Activated CD4-positive, alpha-beta T cell treated with anti-CD3 and anti-CD28 coated beads, Interleukin-2, amount 50 U/mL, for 48 hours (primary cell): Measurements from ENCODE around the gene WDR82.

Source experiments
- DNase-seq, 2 experiments: peaks; one replicate each; pipeline ENCODE4 v3.0.0-alpha.2; 2020

Gene WDR82

DNA sequence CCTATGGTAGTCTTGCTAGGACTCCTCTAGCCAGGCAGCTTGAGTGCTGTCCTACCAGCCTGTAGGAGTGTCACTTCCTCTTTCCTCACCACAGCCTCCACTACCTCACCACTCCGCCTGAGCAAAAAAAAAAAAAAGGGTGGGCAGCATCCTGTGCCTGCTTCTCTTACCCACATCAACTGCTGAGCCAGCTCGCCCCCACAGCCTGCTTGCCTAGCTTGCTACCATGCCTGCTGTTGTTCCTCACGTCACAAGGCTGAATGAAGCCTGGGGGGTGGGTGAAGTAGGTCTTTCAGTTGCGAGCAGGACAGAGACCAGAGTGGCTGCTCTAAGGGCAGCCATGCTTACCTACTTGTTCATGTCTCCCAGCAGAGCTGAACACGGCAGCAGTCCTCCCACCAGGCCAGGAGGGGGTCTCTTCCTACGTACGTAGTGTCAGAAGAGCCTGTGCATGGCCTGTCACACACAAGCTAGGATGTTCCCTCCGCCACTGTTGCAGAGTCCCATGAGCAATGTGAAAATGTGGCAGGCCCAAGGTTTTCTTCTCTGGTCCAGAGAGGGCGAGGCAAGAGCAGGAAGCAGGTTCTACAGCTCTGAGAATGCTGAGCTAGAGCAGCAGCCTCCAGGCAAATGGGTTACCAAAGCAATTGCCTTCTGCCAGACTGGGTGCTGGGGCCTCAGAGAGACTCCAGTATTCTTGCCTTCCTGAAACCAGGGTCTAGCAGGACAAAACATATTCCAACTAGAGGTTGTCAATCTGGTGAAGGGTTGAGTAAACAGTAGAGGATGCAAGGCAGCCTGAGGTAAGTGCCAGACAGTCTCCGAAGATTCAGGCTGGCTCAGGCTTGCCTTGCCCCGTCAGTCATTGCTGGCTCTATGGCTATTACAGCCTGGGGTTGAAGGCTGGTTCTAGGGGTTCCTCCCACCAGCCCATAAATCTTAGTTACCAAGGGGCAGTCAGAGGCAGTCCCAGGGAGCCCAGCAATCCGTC is 24.8 kb downstream of the WDR82 start:
- DNase-seq = peak; percentile 84 to 88

DNA sequence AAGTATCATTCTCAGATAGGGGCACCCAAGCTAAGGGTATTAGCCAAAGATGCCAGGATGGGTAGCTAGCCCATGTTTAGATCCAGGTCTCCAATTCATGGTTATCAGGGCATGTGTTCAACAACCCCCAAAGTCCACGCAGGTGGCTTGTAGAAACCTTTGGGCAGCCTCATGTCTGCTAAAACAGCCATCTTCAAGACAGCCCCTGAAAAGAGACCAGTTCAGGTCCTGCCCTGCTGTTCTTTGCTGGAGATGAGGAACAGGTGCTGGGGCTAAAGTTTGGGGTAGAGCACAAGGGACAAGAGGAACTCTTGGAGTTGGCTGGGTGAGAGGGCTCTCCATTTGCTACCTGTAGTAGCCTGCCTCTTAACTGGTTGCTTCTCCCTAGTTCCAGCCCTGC is 28.3 kb downstream of the WDR82 start:
- no peak for DNase-seq

DNA sequence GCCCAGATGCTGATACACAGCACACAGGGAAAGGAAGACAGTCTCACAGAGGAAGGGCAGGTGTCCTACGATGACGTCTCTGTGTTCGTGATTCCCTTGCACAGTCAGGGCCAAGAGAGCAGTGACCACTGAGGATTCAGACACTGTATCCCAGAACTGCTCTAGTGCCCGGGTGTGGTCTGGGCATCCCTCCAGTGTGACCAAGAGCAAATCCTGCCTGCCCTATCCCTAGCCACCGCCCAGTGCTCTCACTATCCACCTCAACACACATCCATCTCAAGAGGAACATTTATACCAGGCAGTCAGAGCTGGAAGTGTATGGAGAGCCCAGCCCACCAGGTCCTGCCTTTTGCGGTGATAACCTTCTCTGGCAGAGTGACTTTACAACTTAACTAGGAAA is 28.8 kb downstream of the WDR82 start:
- no peak for DNase-seq

DNA sequence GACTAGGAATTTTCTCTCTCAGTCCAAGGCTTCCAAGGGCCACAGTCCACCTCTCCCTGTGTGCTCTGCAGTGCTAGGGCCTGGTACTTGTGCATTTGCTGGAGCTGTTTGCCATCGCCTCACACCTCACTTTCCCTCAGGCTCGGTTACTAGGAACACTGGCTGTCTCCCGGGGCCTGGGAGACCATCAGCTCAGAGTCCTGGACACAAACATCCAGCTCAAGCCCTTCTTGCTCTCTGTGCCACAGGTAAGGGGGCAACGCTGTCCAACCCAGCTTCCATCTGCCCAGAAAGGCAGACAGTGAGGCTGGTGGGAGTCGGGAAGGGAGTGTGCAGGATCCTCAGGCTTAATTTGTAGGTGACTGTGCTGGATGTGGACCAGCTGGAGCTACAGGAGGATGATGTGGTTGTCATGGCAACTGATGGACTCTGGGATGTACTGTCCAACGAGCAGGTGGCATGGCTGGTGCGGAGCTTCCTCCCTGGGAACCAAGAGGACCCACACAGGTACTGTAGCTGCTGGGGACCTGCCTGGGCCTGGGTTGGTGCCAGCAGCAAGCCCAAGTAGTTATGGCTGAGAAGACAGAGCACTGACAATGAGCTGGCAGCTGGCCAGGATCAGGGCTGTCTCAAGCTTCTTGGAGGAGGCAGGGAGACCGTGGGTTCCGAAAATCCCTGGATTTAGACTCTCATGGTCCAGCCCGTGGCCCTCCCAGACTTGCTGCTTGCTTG is 29.5 kb downstream of the WDR82 start:
- DNase-seq = no peak

DNA sequence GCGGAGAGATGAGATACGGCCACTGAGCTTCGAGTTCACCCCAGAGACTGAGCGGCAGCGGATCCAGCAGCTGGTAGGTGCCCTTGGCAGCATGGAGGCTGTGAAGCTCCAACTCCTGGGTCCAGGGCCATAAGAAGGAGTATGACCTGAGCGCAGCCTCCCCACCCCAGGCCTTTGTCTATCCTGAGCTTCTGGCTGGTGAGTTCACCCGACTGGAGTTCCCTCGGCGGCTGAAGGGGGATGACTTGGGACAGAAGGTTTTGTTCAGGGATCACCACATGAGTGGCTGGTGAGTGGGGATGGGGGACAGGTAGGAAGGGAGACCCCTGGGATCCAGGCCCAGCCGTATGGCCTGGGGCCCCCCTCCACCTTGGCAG is 30.3 kb downstream of the WDR82 start:
- no peak for DNase-seq

DNA sequence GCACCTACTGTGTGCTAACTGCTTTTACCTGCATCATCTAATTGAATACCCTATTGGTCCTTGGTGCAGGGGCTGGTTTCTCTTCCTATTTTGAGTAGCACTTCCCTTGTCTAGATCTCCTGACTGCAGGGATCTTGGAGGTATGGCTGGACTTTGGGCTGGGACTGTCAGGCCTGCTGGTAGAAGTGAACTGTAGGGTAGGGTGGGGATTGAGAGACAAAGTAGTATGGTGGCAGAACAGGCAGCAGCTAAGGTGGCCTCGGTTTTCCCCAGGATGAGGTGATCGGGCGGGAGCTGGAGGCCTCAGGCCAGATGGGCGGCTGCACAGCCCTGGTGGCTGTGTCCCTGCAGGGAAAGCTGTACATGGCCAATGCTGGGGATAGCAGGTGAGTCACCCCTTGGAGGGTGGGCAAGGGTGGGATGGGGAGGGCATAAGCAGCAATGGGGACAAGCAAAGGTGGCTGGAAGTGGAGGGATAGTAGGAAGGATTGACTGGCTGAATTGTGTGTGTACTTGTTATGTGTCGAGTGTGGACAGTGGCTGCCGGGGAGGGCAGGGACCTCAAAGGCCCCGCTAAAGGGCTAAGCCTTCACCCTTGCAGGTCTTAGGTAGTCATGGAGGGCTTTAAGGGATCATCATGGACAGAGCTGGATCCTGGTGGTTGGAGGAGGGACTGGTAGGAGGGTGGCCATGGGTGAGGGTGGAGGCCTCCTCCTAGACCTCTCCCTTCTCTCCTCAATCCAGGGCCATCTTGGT is 30.9 kb downstream of the WDR82 start:
- no peak for DNase-seq

DNA sequence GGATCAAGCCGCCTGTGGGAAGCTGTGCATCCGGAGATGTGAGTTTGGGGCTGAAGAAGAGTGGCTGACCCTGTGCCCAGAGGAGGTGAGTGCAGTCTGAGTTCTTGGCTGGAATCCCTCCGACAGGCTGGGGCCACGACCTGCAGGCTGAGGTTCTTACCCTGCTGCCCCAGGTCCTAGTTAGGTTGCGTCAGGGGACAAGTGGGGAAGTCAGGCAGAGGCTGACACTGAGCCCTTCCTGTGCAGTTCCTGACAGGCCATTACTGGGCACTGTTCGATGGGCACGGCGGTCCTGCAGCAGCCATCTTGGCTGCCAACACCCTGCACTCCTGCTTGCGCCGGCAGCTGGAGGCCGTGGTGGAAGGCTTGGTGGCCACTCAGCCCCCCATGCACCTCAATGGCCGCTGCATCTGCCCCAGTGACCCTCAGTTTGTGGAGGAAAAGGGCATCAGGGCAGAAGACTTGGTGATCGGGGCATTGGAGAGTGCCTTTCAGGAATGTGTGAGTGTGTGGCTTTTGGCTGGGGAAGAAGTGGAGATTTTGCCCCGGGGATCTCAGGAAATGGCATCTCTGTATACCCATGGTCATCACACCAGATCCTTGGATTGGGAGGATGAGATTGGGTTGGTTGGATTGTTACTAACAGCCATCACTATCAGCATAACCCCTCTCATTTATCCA is 31.6 kb downstream of the WDR82 start:
- peak in 1 of 2 experiments; percentile 35 for DNase-seq

DNA sequence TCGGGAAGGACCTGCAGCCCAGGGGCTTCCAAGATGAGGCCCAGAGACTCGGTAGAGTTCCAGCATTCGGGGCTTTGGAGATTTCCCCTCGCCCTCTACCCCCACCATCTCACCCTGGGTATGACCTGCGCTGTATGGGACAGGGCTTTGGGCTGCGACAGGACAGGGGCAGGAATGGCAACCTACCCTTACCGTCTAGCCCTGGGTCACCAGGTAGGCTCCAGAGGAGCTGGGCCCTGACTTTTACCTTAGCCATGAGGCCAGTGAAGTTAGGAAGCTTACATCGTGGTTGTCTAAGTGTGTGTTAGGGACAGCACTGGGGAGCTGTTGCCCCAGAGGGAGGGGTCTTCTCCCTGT is 32.2 kb downstream of the WDR82 start:
- no peak for DNase-seq

DNA sequence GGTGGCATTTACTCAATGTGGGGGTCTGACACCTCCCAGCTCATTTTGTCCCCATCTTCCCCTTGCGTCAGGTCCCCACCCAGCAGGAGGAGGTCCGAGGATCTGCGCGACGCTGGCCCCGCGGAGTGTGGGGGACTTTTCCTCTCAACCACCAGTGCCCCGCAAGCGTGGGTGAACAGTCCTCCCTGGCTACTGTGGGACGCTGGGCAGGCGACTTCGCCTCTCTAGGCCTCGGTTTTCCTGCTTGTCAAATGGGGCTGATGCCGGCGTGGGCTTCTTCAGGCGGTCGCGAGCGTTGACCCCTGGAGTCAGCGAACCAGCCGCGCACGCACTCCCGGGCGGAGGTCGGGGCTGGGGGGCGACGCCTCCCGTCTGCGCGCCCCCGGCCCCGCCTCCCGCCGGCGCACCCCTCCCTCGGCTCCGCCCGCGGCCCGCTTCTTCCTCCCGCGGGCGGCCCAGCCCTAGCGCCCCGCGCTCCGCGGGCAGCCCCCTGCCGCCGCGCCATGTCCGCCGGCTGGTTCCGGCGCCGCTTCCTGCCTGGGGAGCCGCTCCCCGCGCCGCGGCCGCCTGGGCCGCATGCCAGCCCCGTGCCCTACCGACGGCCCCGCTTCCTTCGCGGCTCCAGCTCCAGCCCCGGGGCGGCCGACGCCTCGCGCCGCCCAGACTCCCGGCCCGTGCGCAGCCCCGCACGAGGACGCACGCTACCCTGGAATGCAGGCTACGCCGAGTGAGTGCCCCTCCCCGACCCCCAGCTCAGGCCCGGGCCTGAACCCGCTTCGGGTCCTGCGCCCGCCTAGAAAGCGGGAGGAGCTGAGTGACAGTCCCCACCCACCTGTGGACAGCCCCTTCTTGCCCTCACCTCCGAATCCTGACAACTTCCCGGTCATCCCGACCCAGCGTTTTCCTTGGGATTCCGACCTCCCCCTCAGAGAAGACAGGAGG is 32.9 kb downstream of the WDR82 start, which contains the start of gene PPM1M:
Gene PPM1M (plus strand): TSS at position 438 of the 942 bp plus-strand sequence. CDS start 66 bp downstream, at position 504.
- peak; percentile 57 to 69 for DNase-seq

DNA sequence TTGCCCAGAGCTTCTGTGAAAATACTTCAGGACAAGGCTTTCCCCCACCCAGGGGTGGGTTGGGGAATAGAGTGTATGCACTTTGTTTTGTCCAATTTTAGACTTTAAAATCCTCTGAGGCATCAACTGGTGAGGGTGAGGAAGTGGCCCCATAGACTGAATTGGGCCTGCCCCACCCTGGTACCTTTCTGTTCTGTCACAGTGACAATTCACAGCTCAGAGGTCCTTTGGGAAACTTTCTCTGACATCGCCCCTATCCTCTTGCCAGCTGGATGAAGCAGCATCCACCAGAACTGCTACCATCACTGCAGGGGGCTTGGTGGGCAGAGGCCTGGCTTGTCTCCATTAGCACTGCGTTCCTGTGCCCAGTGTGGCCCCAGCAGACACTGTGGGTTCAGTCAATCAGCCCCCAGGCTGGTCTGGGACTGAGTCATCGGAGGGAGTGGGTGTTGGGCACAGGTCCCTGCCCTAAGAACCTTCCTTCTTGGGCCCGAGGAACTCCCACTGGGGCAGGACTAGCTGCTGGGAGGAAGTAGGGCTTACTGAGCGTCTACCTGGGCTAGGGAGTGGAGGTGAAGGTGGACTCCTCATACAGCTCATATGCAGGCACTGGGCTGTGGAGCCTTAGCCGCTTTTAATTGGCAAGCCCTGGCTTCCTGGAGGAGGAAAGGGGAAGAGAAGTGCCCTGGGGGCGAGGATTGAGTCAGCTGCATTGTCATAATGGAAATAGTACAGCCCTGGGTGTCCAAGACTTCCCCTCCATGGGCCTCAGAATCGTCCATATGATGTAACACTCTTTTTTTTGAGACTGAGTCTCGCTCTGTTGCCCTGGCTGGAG is 34.4 kb downstream of the WDR82 start:
- DNase-seq = peak; percentile 64 to 73

DNA sequence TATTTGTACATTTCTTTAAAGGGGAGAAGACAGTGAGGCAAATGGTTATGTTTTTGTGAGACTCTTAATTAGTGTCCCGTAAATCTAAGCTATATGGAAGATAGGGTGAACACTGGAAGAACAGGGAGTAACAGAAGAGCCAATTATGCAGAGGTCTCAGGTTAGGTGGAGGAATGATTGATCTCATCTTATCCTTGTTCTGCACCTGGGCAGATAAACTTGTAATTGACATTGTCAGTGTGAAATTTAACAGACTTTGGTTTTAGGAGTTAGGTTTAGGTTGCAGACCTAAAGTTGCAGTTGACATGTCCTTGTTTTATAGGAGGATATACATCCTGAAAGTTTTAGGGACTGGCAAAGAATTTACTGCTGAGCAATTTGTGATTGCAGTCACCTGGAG is 36.4 kb downstream of the WDR82 start:
- DNase-seq = no peak

DNA sequence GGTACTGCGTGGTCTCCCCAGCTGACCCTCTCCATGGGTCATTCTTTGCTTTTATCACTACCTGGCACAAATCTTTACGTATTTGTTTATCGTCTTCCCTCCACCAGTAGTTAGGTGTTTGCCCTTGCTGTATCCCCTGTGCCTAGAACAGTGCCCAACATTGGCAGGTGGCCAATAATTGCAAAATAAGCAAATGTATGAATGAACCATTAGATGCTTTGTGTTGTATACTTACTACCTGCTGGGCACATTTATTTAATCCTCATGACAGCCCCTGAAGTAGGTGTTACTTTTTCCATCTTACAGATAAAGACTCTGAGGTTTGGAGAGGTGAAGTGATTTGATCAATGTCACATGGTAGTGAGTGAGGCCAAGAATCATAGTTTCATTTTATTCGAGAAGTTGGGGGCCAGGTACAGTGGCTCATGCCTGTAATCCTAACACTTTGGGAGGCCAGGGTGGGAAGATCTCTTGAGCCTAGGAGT is 37.5 kb downstream of the WDR82 start:
- no peak for DNase-seq

DNA sequence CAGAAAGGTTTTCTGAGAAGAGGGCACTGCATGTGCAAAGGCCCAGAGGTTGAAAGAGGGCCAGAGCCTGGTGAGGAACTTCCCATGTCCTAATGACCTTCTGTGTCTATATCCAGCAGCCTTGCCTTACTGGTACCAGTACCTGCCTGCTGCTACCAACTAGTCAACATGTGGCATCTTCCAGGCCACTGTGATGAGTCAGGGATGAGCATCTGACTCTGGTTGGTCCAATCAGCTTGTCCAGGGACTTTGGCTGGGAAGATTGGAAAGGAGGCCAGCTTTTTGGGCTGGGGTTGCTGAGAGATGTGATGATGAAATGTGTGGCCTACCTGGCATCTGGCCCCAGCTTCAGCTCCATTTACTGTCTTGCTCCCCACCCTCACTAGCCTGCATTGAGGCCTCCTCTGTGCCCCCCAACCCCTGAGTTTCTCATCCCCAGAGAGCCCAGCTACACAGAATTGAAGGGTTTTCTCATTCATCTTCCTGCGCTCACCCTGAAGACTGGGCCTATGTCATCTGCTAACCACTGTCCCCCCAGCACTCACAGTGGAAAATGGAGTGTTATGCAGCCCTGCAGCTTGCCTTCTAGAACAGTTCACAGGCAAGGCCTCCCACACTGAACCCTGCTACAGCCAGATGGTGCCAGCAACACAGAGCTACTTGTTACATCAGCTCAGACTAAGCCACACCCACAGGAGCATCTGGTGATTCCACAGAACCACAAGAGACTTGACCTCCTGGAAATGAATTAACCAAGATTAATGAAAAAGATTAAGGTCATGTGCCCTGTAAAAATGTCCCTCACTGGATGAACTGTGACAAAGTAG is 38.2 kb downstream of the WDR82 start:
- peak; percentile 62 to 74 for DNase-seq

DNA sequence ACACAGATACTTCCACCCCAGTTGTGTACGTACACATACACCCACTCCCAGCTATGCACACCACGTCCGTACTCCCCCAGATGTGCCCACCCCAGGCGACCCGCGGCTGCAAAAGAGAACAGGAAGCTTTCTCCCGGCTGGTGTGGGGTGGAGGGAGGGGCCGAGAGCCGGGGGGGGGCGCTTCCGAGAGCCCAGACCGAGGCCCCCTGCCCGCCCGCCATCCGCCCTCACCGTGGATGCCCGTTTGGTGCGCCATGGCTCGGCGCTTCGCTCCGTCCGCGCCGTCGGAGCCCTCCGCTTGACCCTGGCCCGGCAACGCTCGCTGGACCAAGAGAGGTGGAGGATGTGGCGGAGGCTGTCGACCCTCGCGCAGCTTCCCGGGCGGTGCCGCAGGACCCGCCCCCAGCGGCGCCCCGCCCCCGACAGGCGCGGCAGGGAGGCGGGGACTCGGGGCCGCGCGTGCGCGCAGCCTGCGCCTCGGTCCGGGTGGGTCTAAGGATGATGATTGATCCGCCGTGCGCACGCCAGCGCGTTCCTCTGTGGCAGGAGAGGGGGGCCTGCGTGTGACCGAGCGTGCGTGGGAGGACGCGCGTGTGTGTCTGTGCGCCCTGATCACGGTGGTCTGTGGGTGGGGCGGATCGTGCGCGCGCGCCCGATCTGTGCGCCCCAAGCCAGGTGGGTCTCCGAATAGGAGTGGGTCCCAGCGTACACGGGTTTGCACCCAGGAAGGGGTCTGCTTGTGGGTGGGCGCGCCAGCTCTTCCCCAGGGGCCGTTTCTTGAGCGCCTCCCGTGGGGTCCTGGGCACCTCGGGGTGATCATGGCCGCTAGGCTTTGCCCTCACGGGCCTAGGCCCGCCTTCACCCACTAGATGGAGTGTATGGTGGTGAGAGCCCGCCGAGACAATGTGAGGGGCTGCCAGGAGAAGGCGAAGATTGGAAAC is 39.4 kb downstream of the WDR82 start, which contains the start of gene TWF2:
Gene TWF2 (minus strand): TSS at position 398 of the 941 bp plus-strand sequence. CDS start 142 bp downstream, at position 256.
- DNase-seq = peak; percentile 82 to 86

DNA sequence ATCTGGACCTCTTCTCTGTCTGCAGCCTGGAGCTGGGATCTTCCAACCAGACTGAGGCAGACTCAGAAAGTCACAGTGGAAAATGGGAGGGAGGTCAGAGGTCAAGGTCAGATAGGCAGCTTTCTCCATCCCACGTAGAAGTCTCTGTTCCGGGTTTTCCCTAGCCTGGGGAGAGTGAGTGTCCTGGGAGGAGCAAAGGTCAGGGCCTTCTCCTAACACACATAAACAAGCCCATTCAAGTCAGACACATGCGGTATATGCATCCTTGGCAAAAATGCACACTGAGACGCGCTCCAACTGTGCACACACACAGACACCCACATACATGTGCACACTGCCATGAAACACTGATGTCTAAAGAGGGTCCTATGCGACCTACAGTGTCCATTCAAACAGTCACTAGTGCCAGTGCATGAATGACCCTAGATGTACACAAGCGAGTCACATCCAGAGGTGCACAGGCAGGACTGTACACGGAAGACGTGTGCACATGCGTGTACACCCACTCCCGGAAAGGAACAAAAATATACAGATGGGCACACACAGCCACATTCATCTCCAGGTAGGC is 40.2 kb downstream of the WDR82 start:
- no peak for DNase-seq

DNA sequence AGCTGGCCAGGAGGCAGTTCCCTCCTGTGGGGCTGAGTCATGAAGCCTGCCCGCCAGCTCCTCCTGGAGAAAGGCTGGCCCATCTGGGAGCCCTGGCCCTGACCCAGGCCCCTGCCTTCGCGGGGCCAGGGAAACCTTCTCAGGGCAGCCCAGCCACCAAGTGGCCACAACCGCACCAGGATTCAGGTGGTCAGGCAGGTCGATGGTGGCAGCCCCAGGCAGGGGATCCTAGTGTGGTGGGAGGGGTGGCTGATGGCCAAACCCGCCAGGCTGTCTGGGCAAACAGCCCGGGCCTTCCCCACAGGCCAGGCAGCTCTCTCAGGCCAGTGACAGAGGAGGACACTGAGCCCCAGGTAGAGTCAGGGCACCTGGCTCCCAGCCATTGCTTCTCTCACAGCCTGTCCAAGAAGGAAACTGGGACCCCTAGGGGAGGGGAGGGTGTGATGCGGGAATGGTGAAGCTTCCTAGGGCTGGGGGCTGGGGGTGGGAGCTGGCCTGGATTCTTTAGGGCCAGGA is 40.7 kb downstream of the WDR82 start:
- no peak for DNase-seq

DNA sequence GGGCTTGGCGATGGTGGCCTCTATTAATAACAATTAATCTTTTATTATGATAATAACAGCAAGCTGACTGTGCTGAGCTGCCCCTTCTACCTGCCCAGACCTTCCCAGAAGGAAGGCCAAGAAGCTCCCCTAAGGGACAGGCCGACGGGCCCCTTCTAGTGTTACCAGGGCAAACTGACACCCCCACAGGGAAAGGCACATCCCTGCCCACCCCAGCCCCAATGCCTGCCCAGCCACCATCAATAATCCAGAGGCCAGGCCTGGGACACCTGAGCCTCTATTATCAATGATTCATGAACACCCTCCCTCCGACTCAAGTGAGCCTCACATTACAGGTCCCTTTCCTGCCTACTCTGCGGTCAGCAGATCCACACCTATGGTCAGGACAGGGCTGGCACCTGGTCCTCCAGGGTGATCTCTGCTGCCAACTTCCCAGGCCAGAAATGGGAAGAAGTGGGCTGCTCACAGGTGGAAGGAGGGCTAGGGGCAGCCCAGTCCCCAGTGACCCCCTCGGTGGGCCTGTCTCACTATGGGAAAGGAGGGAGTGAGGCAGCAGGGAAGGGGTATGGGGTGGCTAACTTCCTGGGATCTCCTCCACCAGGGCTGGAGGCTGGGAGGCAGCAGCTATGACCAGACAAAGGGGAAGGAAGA is 41.3 kb downstream of the WDR82 start:
- DNase-seq = no peak
